HEK293 (cell line): Measurements from ENCODE around the gene SF3B5.

ENCODE experiments used
- ATF2 ChIP-seq: fragments of 450-650 bp; formaldehyde crosslinking; IDR thresholded peaks from 2 replicates; pipeline ENCODE4 v1.5.1; 2016; ENCODE audit warnings: missing biosample characterization, missing genetic modification characterization, low read depth
- BCL11A ChIP-seq: fragments of 450-650 bp; formaldehyde crosslinking; IDR thresholded peaks from 2 replicates; pipeline ENCODE4 v1.5.1; 2016; ENCODE audit warnings: low read depth, missing biosample characterization, missing genetic modification characterization
- CTCF ChIP-seq: fragments of 450-650 bp; formaldehyde crosslinking; IDR thresholded peaks from 2 replicates; pipeline ENCODE4 v1.5.1; 2016; ENCODE audit warnings: missing biosample characterization, missing genetic modification characterization
- HIC1 ChIP-seq: fragments of 450-650 bp; formaldehyde crosslinking; IDR thresholded peaks from 2 replicates; pipeline ENCODE4 v1.5.1; 2016; ENCODE audit warnings: missing biosample characterization, missing genetic modification characterization
- KLF16 ChIP-seq: fragments of 450-650 bp; formaldehyde crosslinking; IDR thresholded peaks from 2 replicates; pipeline ENCODE4 v1.5.1; 2017; ENCODE audit warnings: missing biosample characterization, missing genetic modification characterization
- MYNN ChIP-seq: fragments of 450-650 bp; formaldehyde crosslinking; IDR thresholded peaks from 2 replicates; pipeline ENCODE4 v1.5.1; 2016; ENCODE audit warnings: missing biosample characterization, missing genetic modification characterization, borderline replicate concordance
- PATZ1 ChIP-seq: fragments of 450-650 bp; formaldehyde crosslinking; IDR thresholded peaks from 2 replicates; pipeline ENCODE4 v1.5.1; 2016; ENCODE audit warnings: missing biosample characterization, missing genetic modification characterization
- PRDM1 ChIP-seq: fragments of 450-650 bp; formaldehyde crosslinking; IDR thresholded peaks from 2 replicates; pipeline ENCODE4; 2016; ENCODE audit warnings: missing biosample characterization, missing genetic modification characterization
- YY1 ChIP-seq: fragments of 450-650 bp; formaldehyde crosslinking; IDR thresholded peaks from 2 replicates; pipeline ENCODE4 v1.5.1; 2018; ENCODE audit warnings: missing biosample characterization, missing genetic modification characterization
- ZNF24 ChIP-seq: fragments of 450-650 bp; formaldehyde crosslinking; IDR thresholded peaks from 2 replicates; pipeline ENCODE4 v1.5.1; 2016; ENCODE audit warnings: missing biosample characterization, missing genetic modification characterization
- ZNF274 ChIP-seq, 2 experiments: fragments of 200-500 bp in 1 of 2; fragments of 450-650 bp in 1 of 2; sonication (Bioruptor generic) in 1 of 2; formaldehyde crosslinking in 1 of 2; IDR thresholded peaks; 2 replicates each; pipeline versions ENCODE4 v1.5.1 to v1.6.1; 2014 to 2016; ENCODE audit warnings: borderline replicate concordance in 1 of 2, inconsistent platforms in 1 of 2, low read length in 1 of 2, missing biosample characterization in 1 of 2, missing genetic modification characterization in 1 of 2
- ZNF426 ChIP-seq: fragments of 450-650 bp; formaldehyde crosslinking; IDR thresholded peaks from 2 replicates; pipeline ENCODE4 v1.5.1; 2017; ENCODE audit warnings: missing biosample characterization, missing genetic modification characterization, mild to moderate bottlenecking, inconsistent platforms, moderate library complexity
- ZNF521 ChIP-seq: fragments of 450-650 bp; formaldehyde crosslinking; IDR thresholded peaks from 2 replicates; pipeline ENCODE4 v1.5.1; 2017; ENCODE audit warnings: missing biosample characterization, mild to moderate bottlenecking, missing genetic modification characterization
- TF ChIP-seq, protein P1 (sequence below): fragments of 450-650 bp; formaldehyde crosslinking; conservative IDR thresholded peaks from 2 replicates; pipeline ENCODE4 v1.5.1; 2016; ENCODE audit warnings: low read depth, missing biosample characterization, missing genetic modification characterization

DNA sequence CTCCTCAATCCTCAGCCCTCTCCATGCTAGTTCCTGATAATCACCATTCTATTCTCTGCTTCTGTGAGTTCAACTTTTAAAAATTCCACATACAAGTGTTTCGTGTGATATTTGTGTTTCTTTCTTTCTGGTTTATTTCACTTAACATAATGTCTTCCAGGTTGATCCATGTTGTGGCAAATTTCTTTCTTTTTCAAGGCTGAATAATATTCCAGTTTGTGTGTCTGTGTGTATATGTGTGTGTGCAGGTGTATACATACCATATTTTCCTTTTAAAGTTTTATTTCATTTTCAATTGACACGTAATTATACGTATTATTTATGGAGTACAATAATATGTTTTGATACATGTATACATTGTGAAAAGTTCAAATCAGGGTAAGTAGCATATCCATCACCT is 19.8 kb upstream of the SF3B5 start:
- TF ChIP-seq CTCF (tag by site-specific recombination) = no peak
- TF ChIP-seq, protein P1, sequence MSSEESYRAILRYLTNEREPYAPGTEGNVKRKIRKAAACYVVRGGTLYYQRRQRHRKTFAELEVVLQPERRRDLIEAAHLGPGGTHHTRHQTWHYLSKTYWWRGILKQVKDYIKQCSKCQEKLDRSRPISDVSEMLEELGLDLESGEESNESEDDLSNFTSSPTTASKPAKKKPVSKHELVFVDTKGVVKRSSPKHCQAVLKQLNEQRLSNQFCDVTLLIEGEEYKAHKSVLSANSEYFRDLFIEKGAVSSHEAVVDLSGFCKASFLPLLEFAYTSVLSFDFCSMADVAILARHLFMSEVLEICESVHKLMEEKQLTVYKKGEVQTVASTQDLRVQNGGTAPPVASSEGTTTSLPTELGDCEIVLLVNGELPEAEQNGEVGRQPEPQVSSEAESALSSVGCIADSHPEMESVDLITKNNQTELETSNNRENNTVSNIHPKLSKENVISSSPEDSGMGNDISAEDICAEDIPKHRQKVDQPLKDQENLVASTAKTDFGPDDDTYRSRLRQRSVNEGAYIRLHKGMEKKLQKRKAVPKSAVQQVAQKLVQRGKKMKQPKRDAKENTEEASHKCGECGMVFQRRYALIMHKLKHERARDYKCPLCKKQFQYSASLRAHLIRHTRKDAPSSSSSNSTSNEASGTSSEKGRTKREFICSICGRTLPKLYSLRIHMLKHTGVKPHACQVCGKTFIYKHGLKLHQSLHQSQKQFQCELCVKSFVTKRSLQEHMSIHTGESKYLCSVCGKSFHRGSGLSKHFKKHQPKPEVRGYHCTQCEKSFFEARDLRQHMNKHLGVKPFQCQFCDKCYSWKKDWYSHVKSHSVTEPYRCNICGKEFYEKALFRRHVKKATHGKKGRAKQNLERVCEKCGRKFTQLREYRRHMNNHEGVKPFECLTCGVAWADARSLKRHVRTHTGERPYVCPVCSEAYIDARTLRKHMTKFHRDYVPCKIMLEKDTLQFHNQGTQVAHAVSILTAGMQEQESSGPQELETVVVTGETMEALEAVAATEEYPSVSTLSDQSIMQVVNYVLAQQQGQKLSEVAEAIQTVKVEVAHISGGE (tag by site-specific recombination) = no peak
- TF ChIP-seq HIC1 (tag by site-specific recombination) = no peak
- TF ChIP-seq ATF2 = no peak
- no peak for TF ChIP-seq ZNF24 (tag by site-specific recombination)
- no peak for TF ChIP-seq ZNF426 (tag by site-specific recombination)
- TF ChIP-seq YY1 = no peak
- TF ChIP-seq MYNN (tag by site-specific recombination) = no peak
- no peak for TF ChIP-seq ZNF521 (tag by site-specific recombination)
- TF ChIP-seq KLF16 (tag by site-specific recombination) = no peak
- TF ChIP-seq BCL11A (tag by site-specific recombination) = no peak
- no peak for TF ChIP-seq ZNF274 (IDR thresholded peaks at IDR 0.05; ENCODE audit: low read length)
- no peak for TF ChIP-seq ZNF274 (tag by site-specific recombination; IDR thresholded peaks at IDR 0.05; ENCODE audit: borderline replicate concordance)
- TF ChIP-seq PATZ1 (tag by site-specific recombination) = no peak
- TF ChIP-seq PRDM1 = no peak
